Measurements from ENCODE around the gene SSX2.
"Not testable (repeated sequence)": the region's sequence is repeated elsewhere in the genome, so short reads cannot be mapped to it uniquely, and the experiment has no call there.

Gene SSX2, protein sequence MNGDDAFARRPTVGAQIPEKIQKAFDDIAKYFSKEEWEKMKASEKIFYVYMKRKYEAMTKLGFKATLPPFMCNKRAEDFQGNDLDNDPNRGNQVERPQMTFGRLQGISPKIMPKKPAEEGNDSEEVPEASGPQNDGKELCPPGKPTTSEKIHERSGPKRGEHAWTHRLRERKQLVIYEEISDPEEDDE

GRCh38 chrX:52707078-52707477 is at the start of gene SSX2:
Gene SSX2, minus strand, starts transcription at chrX:52707178. Its CDS starts 1,429 bp downstream, at chrX:52705749.
- H3K4me3 Mint-ChIP-seq; H3K36me3 Mint-ChIP-seq (ENCODE audit: low read depth); H3K27ac Mint-ChIP-seq; H3K4me1 Mint-ChIP-seq (ENCODE audit: low read depth); H3K9me3 Mint-ChIP-seq; H3K27me3 Mint-ChIP-seq (ENCODE audit: low read depth): not testable (repeated sequence)

GRCh38 chrX:52750952-52751351 is 44.0 kb upstream of the SSX2 start, which contains the start of gene SSX2B:
Gene SSX2B, plus strand, starts transcription at chrX:52751252. Its CDS starts 1,429 bp downstream, at chrX:52752681.
- not testable (repeated sequence) for H3K4me1 Mint-ChIP-seq (ENCODE audit: low read depth); H3K27me3 Mint-ChIP-seq (ENCODE audit: low read depth); H3K9me3 Mint-ChIP-seq; H3K27ac Mint-ChIP-seq; H3K36me3 Mint-ChIP-seq (ENCODE audit: low read depth); H3K4me3 Mint-ChIP-seq

DNA sequence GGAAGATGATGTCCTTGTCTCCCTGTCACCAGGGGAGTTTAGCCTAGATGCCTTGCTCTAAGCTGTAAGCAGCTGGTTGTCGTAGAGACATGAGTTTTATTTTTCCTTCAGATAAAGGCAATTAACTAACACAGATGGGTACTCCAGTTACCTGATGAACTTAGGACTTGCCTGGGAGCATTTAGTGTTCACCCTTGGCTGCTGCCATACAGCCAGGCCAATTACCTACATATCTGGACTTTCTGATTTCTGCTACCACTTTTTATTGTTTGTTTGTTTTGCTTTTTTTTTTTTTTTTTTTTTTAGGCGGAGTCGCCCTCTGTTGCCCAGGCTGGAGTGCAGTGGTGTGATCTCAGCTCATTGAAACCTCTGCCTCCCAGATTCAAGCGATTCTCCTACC is 14.9 kb downstream of the SSX2 start:
- H3K27ac Mint-ChIP-seq; H3K9me3 Mint-ChIP-seq; H3K4me3 Mint-ChIP-seq; H3K36me3 Mint-ChIP-seq (ENCODE audit: low read depth); H3K4me1 Mint-ChIP-seq (ENCODE audit: low read depth); H3K27me3 Mint-ChIP-seq (ENCODE audit: low read depth): not testable (repeated sequence)

- H3K9me3 Mint-ChIP-seq; H3K27me3 Mint-ChIP-seq (ENCODE audit: low read depth); H3K4me1 Mint-ChIP-seq (ENCODE audit: low read depth); H3K36me3 Mint-ChIP-seq (ENCODE audit: low read depth); H3K27ac Mint-ChIP-seq; H3K4me3 Mint-ChIP-seq: not testable (repeated sequence)
Observed at GRCh38 chrX:52662218-52662617, 44.8 kb downstream of the SSX2 start.

DNA sequence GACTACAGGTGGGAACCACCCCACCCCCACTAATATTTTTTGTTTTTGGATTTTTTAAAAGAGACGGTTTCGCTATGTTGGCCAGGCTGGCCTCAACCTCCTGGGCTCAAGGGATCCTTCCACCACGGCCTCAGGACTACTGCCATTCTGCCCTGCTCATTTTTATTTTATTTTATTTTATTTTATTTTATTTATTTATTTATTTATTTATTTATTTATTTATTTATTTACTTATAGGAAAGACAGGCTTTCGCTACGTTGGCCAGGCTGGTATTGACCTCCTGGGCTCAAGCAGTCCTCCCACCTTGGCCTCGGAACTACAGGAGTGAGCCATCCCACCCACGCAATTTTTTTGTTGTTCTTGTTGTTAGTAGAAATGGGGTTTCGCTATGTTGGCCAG is 51.5 kb downstream of the SSX2 start:
- not testable (repeated sequence) for H3K4me3 Mint-ChIP-seq; H3K9me3 Mint-ChIP-seq; H3K4me1 Mint-ChIP-seq (ENCODE audit: low read depth); H3K27me3 Mint-ChIP-seq (ENCODE audit: low read depth); H3K36me3 Mint-ChIP-seq (ENCODE audit: low read depth); H3K27ac Mint-ChIP-seq

GRCh38 chrX:52654800-52655199 is 52.2 kb downstream of the SSX2 start, which contains the start of gene SSX7:
Gene SSX7, minus strand, starts transcription at chrX:52654900. Its CDS starts 1,428 bp downstream, at chrX:52653472.
- not testable (repeated sequence) for H3K9me3 Mint-ChIP-seq; H3K27me3 Mint-ChIP-seq (ENCODE audit: low read depth); H3K27ac Mint-ChIP-seq; H3K36me3 Mint-ChIP-seq (ENCODE audit: low read depth); H3K4me1 Mint-ChIP-seq (ENCODE audit: low read depth); H3K4me3 Mint-ChIP-seq

- H3K27ac Mint-ChIP-seq; H3K27me3 Mint-ChIP-seq (ENCODE audit: low read depth); H3K9me3 Mint-ChIP-seq; H3K36me3 Mint-ChIP-seq (ENCODE audit: low read depth); H3K4me3 Mint-ChIP-seq; H3K4me1 Mint-ChIP-seq (ENCODE audit: low read depth): not testable (repeated sequence)
Observed at GRCh38 chrX:52650676-52651075, 56.3 kb downstream of the SSX2 start.

DNA sequence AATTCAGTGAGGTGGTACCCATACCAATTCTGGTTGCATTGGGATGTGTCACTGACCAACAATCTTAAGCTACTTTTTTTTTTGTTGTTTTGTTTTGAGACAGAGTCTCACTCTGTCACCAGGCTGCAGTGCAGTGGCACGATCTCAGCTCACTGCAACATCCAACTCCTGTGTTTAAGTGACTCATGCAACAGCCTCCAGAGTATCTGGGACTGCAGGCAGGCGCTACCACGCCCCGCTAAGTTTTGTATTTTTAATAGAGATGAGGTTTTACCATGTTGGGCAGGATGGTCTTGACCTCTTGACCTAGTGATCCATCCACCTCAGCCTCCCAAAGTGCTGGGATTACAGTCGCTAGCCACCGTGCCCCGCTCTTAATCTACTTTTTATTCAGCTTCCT is 58.0 kb downstream of the SSX2 start:
- not testable (repeated sequence) for H3K36me3 Mint-ChIP-seq (ENCODE audit: low read depth); H3K27me3 Mint-ChIP-seq (ENCODE audit: low read depth); H3K9me3 Mint-ChIP-seq; H3K4me3 Mint-ChIP-seq; H3K4me1 Mint-ChIP-seq (ENCODE audit: low read depth); H3K27ac Mint-ChIP-seq
